OCI-LY3 (cell line): ENCODE data around the gene SERTAD3.

Experiments
- H2AFZ ChIP-seq: fragments of 200-600, 300-600 bp; shearing (Covaris generic); 2 replicates; pipeline ENCODE4 v1.6.0; 2014; ENCODE audit warnings: antibody characterized with exemption, low read depth, low read length
- H3K27ac ChIP-seq: fragments of 200-600, 300-600 bp; sonication (generic); 2 replicates; pipeline ENCODE4 v1.5.1; 2014; ENCODE audit warnings: mild to moderate bottlenecking, low read length, moderate library complexity, mixed read lengths
- H3K27me3 ChIP-seq: fragments of 200-600, 300-600 bp; sonication (generic); 2 replicates; pipeline ENCODE4 v1.6.1; 2014; ENCODE audit warnings: low read depth, low read length, mixed read lengths
- H3K36me3 ChIP-seq: fragments of 200-600, 300-600 bp; sonication (generic); replicated peaks from 2 replicates; pipeline ENCODE3; 2014; ENCODE audit warnings: low read depth, low read length, mixed read lengths
- H3K4me1 ChIP-seq: fragments of 300-600, 200-600 bp; sonication (generic); 2 replicates; pipeline ENCODE4 v1.6.1; 2014; ENCODE audit warnings: low read length, mixed read lengths
- H3K4me2 ChIP-seq: fragments of 200-600, 300-600 bp; sonication (generic); 2 replicates; pipeline ENCODE4 v1.6.1; 2014; ENCODE audit warnings: low read length, mixed read lengths
- H3K4me3 ChIP-seq: fragments of 300-600, 200-600 bp; sonication (generic); 2 replicates; pipeline ENCODE4 v1.5.1; 2014; ENCODE audit warnings: antibody characterized with exemption, mild to moderate bottlenecking, low read length, moderate library complexity
- H3K79me2 ChIP-seq: fragments of 300-600, 200-600 bp; shearing (Covaris generic); 2 replicates; pipeline ENCODE4 v1.6.1; 2014; ENCODE audit warnings: mild to moderate bottlenecking, low read length, mixed read lengths
- H3K9ac ChIP-seq: fragments of 300-600, 200-600 bp; shearing (Covaris generic); 2 replicates; pipeline ENCODE4 v1.6.0; 2014; ENCODE audit warnings: mild to moderate bottlenecking, low read length, moderate library complexity
- H3K9me3 ChIP-seq: fragments of 200-600, 300-600 bp; shearing (Covaris generic); 2 replicates; pipeline ENCODE4 v1.6.1; 2014; ENCODE audit warnings: low read length, mixed read lengths; ENCODE audit not compliant: insufficient read depth
- H4K20me1 ChIP-seq: fragments of 200-600, 300-600 bp; sonication (generic); 2 replicates; pipeline ENCODE4 v1.6.1; 2016; ENCODE audit warnings: low read length, mixed read lengths; ENCODE audit not compliant: insufficient read depth
- CTCF ChIP-seq: fragments of 200-600, 300-600 bp; sonication (generic); IDR thresholded peaks from 2 replicates; pipeline ENCODE4 v1.5.1; 2014; ENCODE audit warnings: antibody characterized with exemption, low read length, low read depth
- EZH2phosphoT487 ChIP-seq: fragments of 200-600 bp; shearing (Covaris generic); IDR thresholded peaks from 2 replicates; pipeline ENCODE4 v1.6.1; 2018; ENCODE audit warnings: antibody characterized with exemption, mixed run types, low read depth

SERTAD3 gene

DNA sequence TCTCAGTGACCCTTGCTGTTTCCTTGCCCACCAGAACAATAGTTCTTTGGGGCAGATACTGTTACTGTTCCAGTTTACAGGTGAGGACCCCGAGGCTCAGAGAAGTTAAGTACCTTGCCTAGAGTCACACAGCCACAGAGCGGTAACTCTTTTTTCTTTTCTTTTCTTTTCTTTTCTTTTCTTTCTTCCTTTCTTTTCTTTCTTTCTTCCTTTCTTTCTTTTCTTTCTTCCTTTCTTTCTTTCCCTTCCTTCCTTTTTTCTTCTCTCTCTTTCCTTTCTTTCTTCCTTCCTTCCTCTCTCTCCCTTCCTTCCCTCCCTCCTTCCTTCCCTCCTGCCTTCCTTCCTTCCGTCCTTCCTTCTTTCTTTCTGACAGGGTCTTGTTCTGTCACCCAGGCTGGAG, 26.1 kb downstream of the SERTAD3 start:
- no peaks in the 10 kb centered on the region for H3K9me3 ChIP-seq
- no peaks in the 10 kb centered on the region for H3K79me2 ChIP-seq
- H3K27ac ChIP-seq: no peak overlapping the region
- H3K4me2 ChIP-seq: no peak overlapping the region
- H2AFZ ChIP-seq: no peak overlapping the region
- H4K20me1 ChIP-seq: no peaks in the 10 kb centered on the region
- no peak for TF ChIP-seq CTCF
- no peak for TF ChIP-seq EZH2phosphoT487
- no peak overlapping the region for H3K4me3 ChIP-seq
- H3K27me3 ChIP-seq: no peaks in the 10 kb centered on the region
- peaks cover 8% of the 10 kb centered on the region for H3K36me3 ChIP-seq
- no peak overlapping the region for H3K9ac ChIP-seq
- peaks cover 5% of the 10 kb centered on the region for H3K4me1 ChIP-seq

GRCh38 chr19:40417643-40417981, 26.5 kb downstream of the SERTAD3 start:
- Histone ChIP-seq H3K27ac (no peak overlapping the region), H3K4me2 (no peak overlapping the region), H3K4me1 (peaks cover 5% of the 10 kb centered on the region), H3K79me2 (no peaks in the 10 kb centered on the region), H3K36me3 (peaks cover 4% of the 10 kb centered on the region), H3K4me3 (no peak overlapping the region), H4K20me1 (no peaks in the 10 kb centered on the region), H2AFZ (no peak overlapping the region), H3K9me3 (no peaks in the 10 kb centered on the region), H3K9ac (no peak overlapping the region), H3K27me3 (no peaks in the 10 kb centered on the region)
- TF ChIP-seq CTCF (no peak), EZH2phosphoT487 (no peak)

DNA sequence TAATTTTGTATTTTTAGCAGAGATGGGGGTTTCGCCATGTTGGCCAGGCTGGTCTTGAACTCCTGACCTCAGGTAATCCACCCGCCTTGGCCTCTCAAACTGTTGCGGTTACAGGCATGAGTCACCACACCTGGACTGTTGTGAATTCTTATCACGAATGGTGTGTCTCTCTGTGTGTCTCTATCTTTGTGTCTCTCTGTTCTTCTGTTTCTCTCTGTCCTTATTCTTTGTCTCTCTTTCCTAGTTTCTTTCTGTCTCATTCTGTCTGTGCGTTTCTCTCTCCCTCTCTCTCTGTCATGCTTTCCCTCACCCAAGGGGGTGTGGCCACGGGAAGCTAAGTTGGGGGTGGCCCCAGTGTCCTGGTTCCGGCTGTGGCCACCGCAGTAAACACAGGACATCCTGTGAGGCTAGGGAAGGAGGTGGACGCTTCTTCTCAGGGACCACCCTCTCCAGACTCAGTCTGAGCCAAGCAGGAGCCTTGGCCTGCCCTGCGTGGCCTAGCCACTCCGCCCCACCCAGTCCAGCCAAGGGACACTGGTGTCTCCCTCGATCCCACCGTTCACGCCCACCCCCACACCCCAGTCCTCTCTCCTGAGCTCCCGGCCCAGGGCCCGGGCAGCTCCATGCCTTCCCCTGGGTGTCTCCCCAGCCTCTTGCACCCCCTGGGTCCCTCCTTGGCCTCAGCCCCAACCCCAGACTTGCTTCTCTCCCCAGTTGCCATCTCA, 27.1 kb downstream of the SERTAD3 start:
- Histone ChIP-seq H3K9me3 (no peaks in the 10 kb centered on the region), H3K27me3 (no peaks in the 10 kb centered on the region), H2AFZ (no peak overlapping the region), H3K27ac (no peak overlapping the region), H3K36me3 (no peaks in the 10 kb centered on the region), H3K4me3 (no peak overlapping the region), H3K9ac (no peak overlapping the region), H3K79me2 (no peaks in the 10 kb centered on the region), H3K4me1 (peaks cover 5% of the 10 kb centered on the region), H4K20me1 (no peaks in the 10 kb centered on the region), H3K4me2 (no peak overlapping the region)
- no peak for TF ChIP-seq EZH2phosphoT487

DNA sequence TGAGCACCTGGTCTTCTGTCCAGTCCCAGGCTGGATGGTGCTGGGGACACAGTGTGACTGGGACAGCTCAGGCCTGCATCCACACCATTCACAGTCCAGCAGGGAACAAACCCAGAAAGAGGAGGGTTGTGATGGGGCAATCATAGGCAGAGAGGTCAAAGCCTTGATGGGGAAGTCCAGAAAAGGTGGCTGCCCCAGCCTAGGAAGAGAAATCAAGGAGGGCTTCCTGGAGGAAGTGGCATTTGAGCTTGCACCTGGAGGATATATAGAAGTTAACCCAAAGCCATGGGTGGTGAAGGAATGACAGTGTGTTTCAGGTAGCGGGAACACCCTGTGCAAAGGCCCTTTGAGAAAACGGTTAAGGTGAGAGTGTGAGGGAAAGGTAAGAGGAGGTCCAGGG, 28.4 kb downstream of the SERTAD3 start:
- Histone ChIP-seq H3K9me3 (no peaks in the 10 kb centered on the region), H3K36me3 (no peaks in the 10 kb centered on the region), H3K4me2 (no peak overlapping the region), H3K4me1 (no peaks in the 10 kb centered on the region), H3K9ac (no peak overlapping the region), H2AFZ (no peak overlapping the region), H4K20me1 (no peaks in the 10 kb centered on the region), H3K27me3 (no peaks in the 10 kb centered on the region), H3K79me2 (no peaks in the 10 kb centered on the region), H3K27ac (no peak overlapping the region), H3K4me3 (no peak overlapping the region)
- no peak for TF ChIP-seq EZH2phosphoT487
- TF ChIP-seq CTCF: no peak
